ENCODE data around the gene ZNF554.

DNA sequence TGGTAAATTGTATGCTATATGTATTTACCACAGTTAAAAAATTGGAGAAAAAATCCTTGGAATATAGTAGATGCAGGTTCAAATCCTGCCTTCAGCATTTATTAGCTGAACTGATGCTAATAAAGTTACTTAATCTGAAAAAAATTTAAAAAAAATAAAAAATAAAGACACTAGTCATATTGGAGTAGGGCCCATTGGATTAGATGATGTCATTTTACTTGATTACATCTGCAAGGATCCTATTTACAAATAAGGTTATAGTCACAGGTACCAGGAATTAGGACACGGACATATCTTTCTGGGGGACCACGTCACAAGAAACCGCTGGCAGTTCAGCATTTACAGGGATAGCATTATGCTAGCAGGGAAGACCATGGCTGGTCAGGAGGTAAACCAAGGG, 27.8 kb downstream of the ZNF554 start:
- TF ChIP-seq HDAC2 (IDR thresholded peaks at IDR 0.05) (no peak), EP300 (IDR thresholded peaks at IDR 0.05) (no peak), JUN (IDR thresholded peaks at IDR 0.05) (no peak)
- TF ChIP-seq, protein P1, sequence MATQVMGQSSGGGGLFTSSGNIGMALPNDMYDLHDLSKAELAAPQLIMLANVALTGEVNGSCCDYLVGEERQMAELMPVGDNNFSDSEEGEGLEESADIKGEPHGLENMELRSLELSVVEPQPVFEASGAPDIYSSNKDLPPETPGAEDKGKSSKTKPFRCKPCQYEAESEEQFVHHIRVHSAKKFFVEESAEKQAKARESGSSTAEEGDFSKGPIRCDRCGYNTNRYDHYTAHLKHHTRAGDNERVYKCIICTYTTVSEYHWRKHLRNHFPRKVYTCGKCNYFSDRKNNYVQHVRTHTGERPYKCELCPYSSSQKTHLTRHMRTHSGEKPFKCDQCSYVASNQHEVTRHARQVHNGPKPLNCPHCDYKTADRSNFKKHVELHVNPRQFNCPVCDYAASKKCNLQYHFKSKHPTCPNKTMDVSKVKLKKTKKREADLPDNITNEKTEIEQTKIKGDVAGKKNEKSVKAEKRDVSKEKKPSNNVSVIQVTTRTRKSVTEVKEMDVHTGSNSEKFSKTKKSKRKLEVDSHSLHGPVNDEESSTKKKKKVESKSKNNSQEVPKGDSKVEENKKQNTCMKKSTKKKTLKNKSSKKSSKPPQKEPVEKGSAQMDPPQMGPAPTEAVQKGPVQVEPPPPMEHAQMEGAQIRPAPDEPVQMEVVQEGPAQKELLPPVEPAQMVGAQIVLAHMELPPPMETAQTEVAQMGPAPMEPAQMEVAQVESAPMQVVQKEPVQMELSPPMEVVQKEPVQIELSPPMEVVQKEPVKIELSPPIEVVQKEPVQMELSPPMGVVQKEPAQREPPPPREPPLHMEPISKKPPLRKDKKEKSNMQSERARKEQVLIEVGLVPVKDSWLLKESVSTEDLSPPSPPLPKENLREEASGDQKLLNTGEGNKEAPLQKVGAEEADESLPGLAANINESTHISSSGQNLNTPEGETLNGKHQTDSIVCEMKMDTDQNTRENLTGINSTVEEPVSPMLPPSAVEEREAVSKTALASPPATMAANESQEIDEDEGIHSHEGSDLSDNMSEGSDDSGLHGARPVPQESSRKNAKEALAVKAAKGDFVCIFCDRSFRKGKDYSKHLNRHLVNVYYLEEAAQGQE (IDR thresholded peaks at IDR 0.05) = no peak
